ENCODE results near the gene TNFAIP1.

Gene TNFAIP1

GRCh38 chr17:28371245-28372202 lies 36.0 kb downstream of the TNFAIP1 start, which contains the start of gene SARM1:
Gene SARM1, plus strand, starts transcription at chr17:28371694. Its CDS starts 339 bp downstream, at chr17:28372033.
- H3K4me3 ChIP-seq (ENCODE audit: low read length in 2 of 2), result peak within 1 kb of the TSS; percentile 79 to 97
- H4K8ac ChIP-seq (ENCODE audit: low read depth, low read length), result no peak within 1 kb of the TSS
- peak within 1 kb of the TSS; percentile 20 for H2AK5ac ChIP-seq (ENCODE audit: low read depth, low read length)
- H3K9ac ChIP-seq (ENCODE audit: low read depth, low read length, poor library complexity), result peak within 1 kb of the TSS; percentile 80
- H3K4ac ChIP-seq (ENCODE audit: low read length), result no peak within 1 kb of the TSS
- H3K27me3 ChIP-seq (ENCODE audit: control insufficient read depth in 3 of 3, insufficient read depth in 3 of 3, low read depth in 1 of 3, low read length in 3 of 3), result peaks cover 0 to 16% (median 0%) of the 10 kb centered on the region in 3 experiments
- peak within 1 kb of the TSS; percentile 49 for H2BK15ac ChIP-seq (ENCODE audit: low read length)
- peak within 1 kb of the TSS; percentile 39 for H4K91ac ChIP-seq (ENCODE audit: low read depth, low read length, poor library complexity)
- H2BK12ac ChIP-seq (ENCODE audit: low read length), result no peak within 1 kb of the TSS
- H3K4me1 ChIP-seq (ENCODE audit: control insufficient read depth in 2 of 2, insufficient read depth in 1 of 2, low read depth in 1 of 2, low read length in 2 of 2), result peaks cover 24 to 25% of the 10 kb centered on the region in 2 donors
- no peak within 1 kb of the TSS for H3K14ac ChIP-seq (ENCODE audit: low read length)
- H3K79me1 ChIP-seq (ENCODE audit: low read depth, low read length), result peaks cover 3% of the 10 kb centered on the region
- H3K9me3 ChIP-seq (replicated peaks in 1 of 2; ENCODE audit: control insufficient read depth in 2 of 2, insufficient read depth in 1 of 2, low read depth in 1 of 2, low read length in 2 of 2), result no peaks in the 10 kb centered on the region
- H2BK5ac ChIP-seq (ENCODE audit: low read length), result peak within 1 kb of the TSS; percentile 62
- peak within 1 kb of the TSS; percentile 92 for H3K18ac ChIP-seq (ENCODE audit: low read length)
- H2BK120ac ChIP-seq (ENCODE audit: low read depth, low read length), result no peak within 1 kb of the TSS
- no CpG with 5 or more reads among the region's 80 CpGs for WGBS, 2 donors (ENCODE audit: extremely low coverage in 2 of 2, insufficient read length in 2 of 2, insufficient replicate concordance in 1 of 2)
- peaks cover 0 to 8% of the 10 kb centered on the region in 2 donors for H3K36me3 ChIP-seq (replicated peaks in 1 of 2; ENCODE audit: control insufficient read depth in 2 of 2, insufficient read depth in 2 of 2, low read length in 2 of 2)
- H3K23ac ChIP-seq (ENCODE audit: low read depth, low read length, poor library complexity), result peak within 1 kb of the TSS; percentile 60
- H2AFZ ChIP-seq (ENCODE audit: low read length), result peak within 1 kb of the TSS; percentile 97
- peak; percentile 94 for DNase-seq (ENCODE audit: low spot score)
- peak within 1 kb of the TSS; percentile 96 for H3K4me2 ChIP-seq (ENCODE audit: insufficient read depth, low read length, poor library complexity, severe bottlenecking)
- peak within 1 kb of the TSS; percentile 75 for H3K27ac ChIP-seq (replicated peaks; ENCODE audit: low read length)

- H2BK12ac ChIP-seq (ENCODE audit: low read length), result no peak overlapping the region
- H3K4me2 ChIP-seq (ENCODE audit: insufficient read depth, low read length, poor library complexity, severe bottlenecking), result peak overlapping the region; percentile 96
- peak overlapping the region; percentile 97 for H2AFZ ChIP-seq (ENCODE audit: low read length)
- H3K9ac ChIP-seq (ENCODE audit: low read depth, low read length, poor library complexity), result peak overlapping the region; percentile 80
- peaks cover 0 to 12% of the 10 kb centered on the region in 2 donors for H3K36me3 ChIP-seq (replicated peaks in 1 of 2; ENCODE audit: control insufficient read depth in 2 of 2, insufficient read depth in 2 of 2, low read length in 2 of 2)
- H3K27ac ChIP-seq (replicated peaks; ENCODE audit: low read length), result no peak overlapping the region
- H3K23ac ChIP-seq (ENCODE audit: low read depth, low read length, poor library complexity), result peak overlapping the region; percentile 60
- no peak overlapping the region for H3K14ac ChIP-seq (ENCODE audit: low read length)
- peak overlapping the region; percentile 79 to 97 for H3K4me3 ChIP-seq (ENCODE audit: low read length in 2 of 2)
- peak overlapping the region; percentile 92 for H3K18ac ChIP-seq (ENCODE audit: low read length)
- H2BK120ac ChIP-seq (ENCODE audit: low read depth, low read length), result no peak overlapping the region
- H3K79me1 ChIP-seq (ENCODE audit: low read depth, low read length), result peaks cover 3% of the 10 kb centered on the region
- H3K4me1 ChIP-seq (ENCODE audit: control insufficient read depth in 2 of 2, insufficient read depth in 1 of 2, low read depth in 1 of 2, low read length in 2 of 2), result peaks cover 24 to 25% of the 10 kb centered on the region in 2 donors
- H3K9me3 ChIP-seq (replicated peaks in 1 of 2; ENCODE audit: control insufficient read depth in 2 of 2, insufficient read depth in 1 of 2, low read depth in 1 of 2, low read length in 2 of 2), result no peaks in the 10 kb centered on the region
- H2BK15ac ChIP-seq (ENCODE audit: low read length), result no peak overlapping the region
- peak overlapping the region; percentile 62 for H2BK5ac ChIP-seq (ENCODE audit: low read length)
- peak overlapping the region; percentile 39 for H4K91ac ChIP-seq (ENCODE audit: low read depth, low read length, poor library complexity)
- WGBS, 2 donors (ENCODE audit: extremely low coverage in 2 of 2, insufficient read length in 2 of 2, insufficient replicate concordance in 1 of 2), result no CpG with 5 or more reads among the region's 53 CpGs
- H2AK5ac ChIP-seq (ENCODE audit: low read depth, low read length), result peak overlapping the region; percentile 20
- H3K27me3 ChIP-seq (ENCODE audit: control insufficient read depth in 3 of 3, insufficient read depth in 3 of 3, low read depth in 1 of 3, low read length in 3 of 3), result peaks cover 0 to 16% (median 0%) of the 10 kb centered on the region in 3 experiments
- no peak overlapping the region for H3K4ac ChIP-seq (ENCODE audit: low read length)
- DNase-seq (ENCODE audit: low spot score), result no peak
- H4K8ac ChIP-seq (ENCODE audit: low read depth, low read length), result no peak overlapping the region
Measured at GRCh38 chr17:28372203-28372944, 36.8 kb downstream of the TNFAIP1 start.

- Histone ChIP-seq H2BK120ac (ENCODE audit: low read depth, low read length) (no peak overlapping the region), H4K8ac (ENCODE audit: low read depth, low read length) (no peak overlapping the region), H2BK5ac (ENCODE audit: low read length) (no peak overlapping the region), H3K4me1 (ENCODE audit: control insufficient read depth in 2 of 2, insufficient read depth in 1 of 2, low read depth in 1 of 2, low read length in 2 of 2) (peaks cover 24 to 25% of the 10 kb centered on the region in 2 donors), H3K9ac (ENCODE audit: low read depth, low read length, poor library complexity) (no peak overlapping the region), H3K14ac (ENCODE audit: low read length) (no peak overlapping the region), H3K23ac (ENCODE audit: low read depth, low read length, poor library complexity) (no peak overlapping the region), H3K9me3 (replicated peaks in 1 of 2; ENCODE audit: control insufficient read depth in 2 of 2, insufficient read depth in 1 of 2, low read depth in 1 of 2, low read length in 2 of 2) (no peaks in the 10 kb centered on the region), H2BK12ac (ENCODE audit: low read length) (no peak overlapping the region), H4K91ac (ENCODE audit: low read depth, low read length, poor library complexity) (no peak overlapping the region), H3K27ac (replicated peaks; ENCODE audit: low read length) (no peak overlapping the region), H3K4me3 (ENCODE audit: low read length in 2 of 2) (peak overlapping the region in 1 of 2 donors; percentile 97), H3K36me3 (replicated peaks in 1 of 2; ENCODE audit: control insufficient read depth in 2 of 2, insufficient read depth in 2 of 2, low read length in 2 of 2) (peaks cover 0 to 13% of the 10 kb centered on the region in 2 donors), H2AFZ (ENCODE audit: low read length) (no peak overlapping the region), H3K18ac (ENCODE audit: low read length) (no peak overlapping the region), H2AK5ac (ENCODE audit: low read depth, low read length) (no peak overlapping the region), H3K27me3 (ENCODE audit: control insufficient read depth in 3 of 3, insufficient read depth in 3 of 3, low read depth in 1 of 3, low read length in 3 of 3) (peaks cover 0 to 16% (median 0%) of the 10 kb centered on the region in 3 experiments), H3K4me2 (ENCODE audit: insufficient read depth, low read length, poor library complexity, severe bottlenecking) (no peak overlapping the region), H3K4ac (ENCODE audit: low read length) (no peak overlapping the region), H3K79me1 (ENCODE audit: low read depth, low read length) (peaks cover 3% of the 10 kb centered on the region), H2BK15ac (ENCODE audit: low read length) (no peak overlapping the region)
- no CpG with 5 or more reads among the region's 6 CpGs for WGBS, 2 donors (ENCODE audit: extremely low coverage in 2 of 2, insufficient read length in 2 of 2, insufficient replicate concordance in 1 of 2)
- no peak for DNase-seq (ENCODE audit: low spot score)
Measured at GRCh38 chr17:28372945-28373274, 37.3 kb downstream of the TNFAIP1 start.
